Amygdala (tissue), 56 donors: ENCODE measurements around the gene C22orf42.
"Not testable (repeated sequence)": the region's sequence is repeated elsewhere in the genome, so short reads cannot be mapped to it uniquely, and the experiment has no call there.

ENCODE experiments used
- DNase-seq, 56 donors: peaks; one replicate each; lab custom pipeline; 2025; lab: John Stamatoyannopoulos, UW

C22orf42 gene

GRCh38 chr22:32158712-32159533 is at the start of gene C22orf42:
C22orf42 (minus strand) TSS chr22:32159303; CDS start chr22:32159215, 88 bp downstream.
- no peak for DNase-seq

GRCh38 chr22:32208681-32209080 is 49.6 kb upstream of the C22orf42 start:
- no peak for DNase-seq

GRCh38 chr22:32207971-32208480 is 48.9 kb upstream of the C22orf42 start:
- no peak for DNase-seq

- peak in 2 of 56 donors; percentile 11 to 23 for DNase-seq
These were observed 48.0 kb upstream of the C22orf42 start for GRCh38 chr22:32206774-32207758.

GRCh38 chr22:32205974-32206773 is 47.1 kb upstream of the C22orf42 start:
- DNase-seq, result no peak

GRCh38 chr22:32204856-32205722 is 46.0 kb upstream of the C22orf42 start, which contains the start of gene RFPL2:
RFPL2 (minus strand) TSS chr22:32205073; CDS start chr22:32202451, 2,622 bp downstream.
- DNase-seq, result peak in 23 of 56 donors; percentile 7 to 64 (median 31)

GRCh38 chr22:32204040-32204855 is 45.1 kb upstream of the C22orf42 start:
- DNase-seq, result peak in 5 of 56 donors; percentile 16 to 52 (median 22)

- DNase-seq, result peak in 2 of 56 donors; percentile 20 to 24
These were observed 44.3 kb upstream of the C22orf42 start for GRCh38 chr22:32203181-32204039.

- DNase-seq, result peak in 6 of 56 donors; percentile 5 to 35 (median 18)
These were observed 43.6 kb upstream of the C22orf42 start for GRCh38 chr22:32202539-32203180.

GRCh38 chr22:32202161-32202538 is 43.0 kb upstream of the C22orf42 start:
- DNase-seq, result no peak

- DNase-seq, result no peak
These were observed 41.6 kb upstream of the C22orf42 start for GRCh38 chr22:32200752-32201151.

- no peak for DNase-seq
These were observed 40.9 kb upstream of the C22orf42 start for GRCh38 chr22:32199961-32200360.

GRCh38 chr22:32199341-32199740 is 40.2 kb upstream of the C22orf42 start:
- DNase-seq, result no peak

GRCh38 chr22:32197553-32198226 is 38.6 kb upstream of the C22orf42 start:
- DNase-seq, result not testable (repeated sequence)

GRCh38 chr22:32195900-32196299 is 36.8 kb upstream of the C22orf42 start:
- not testable (repeated sequence) for DNase-seq

GRCh38 chr22:32193346-32193745 is 34.2 kb upstream of the C22orf42 start:
- not testable (repeated sequence) for DNase-seq
